ENCODE measurements around the gene ABTB1.

Gene ABTB1

DNA sequence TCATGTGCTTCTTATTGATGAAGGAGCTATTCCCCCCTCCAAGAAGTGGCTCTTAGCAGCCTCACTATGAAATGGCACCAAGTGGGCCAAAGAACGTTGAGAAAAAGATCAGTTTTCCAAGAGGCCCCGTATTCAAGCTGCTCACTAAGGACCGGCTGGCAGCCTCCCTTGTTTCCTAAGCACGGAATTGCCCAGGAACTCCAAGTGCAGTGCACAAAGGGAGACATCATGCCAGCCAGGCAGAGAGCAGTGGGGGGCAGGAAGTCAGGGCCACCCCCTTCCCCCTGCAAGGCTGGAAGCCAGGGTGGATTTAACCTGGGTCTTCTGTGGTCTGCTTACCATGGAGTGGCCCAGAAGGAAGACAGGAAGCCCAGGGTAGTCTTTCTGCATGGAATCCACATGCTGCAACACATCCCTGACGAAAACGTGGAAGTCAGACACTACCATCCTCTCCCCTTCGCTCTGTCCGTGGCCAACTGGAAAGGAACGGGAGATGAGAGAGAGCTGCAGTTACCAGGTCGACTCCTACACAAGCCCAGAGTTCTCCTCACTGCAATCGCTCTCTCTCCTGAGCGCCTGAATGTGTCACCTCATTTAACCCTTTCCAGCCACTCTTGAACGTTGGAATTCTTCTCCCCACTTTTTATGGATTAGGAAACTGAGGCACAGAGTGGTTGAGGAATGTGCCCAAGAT lies 49.5 kb downstream of the ABTB1 start:
- peak in 1 of 2 experiments; percentile 66 for DNase-seq

DNA sequence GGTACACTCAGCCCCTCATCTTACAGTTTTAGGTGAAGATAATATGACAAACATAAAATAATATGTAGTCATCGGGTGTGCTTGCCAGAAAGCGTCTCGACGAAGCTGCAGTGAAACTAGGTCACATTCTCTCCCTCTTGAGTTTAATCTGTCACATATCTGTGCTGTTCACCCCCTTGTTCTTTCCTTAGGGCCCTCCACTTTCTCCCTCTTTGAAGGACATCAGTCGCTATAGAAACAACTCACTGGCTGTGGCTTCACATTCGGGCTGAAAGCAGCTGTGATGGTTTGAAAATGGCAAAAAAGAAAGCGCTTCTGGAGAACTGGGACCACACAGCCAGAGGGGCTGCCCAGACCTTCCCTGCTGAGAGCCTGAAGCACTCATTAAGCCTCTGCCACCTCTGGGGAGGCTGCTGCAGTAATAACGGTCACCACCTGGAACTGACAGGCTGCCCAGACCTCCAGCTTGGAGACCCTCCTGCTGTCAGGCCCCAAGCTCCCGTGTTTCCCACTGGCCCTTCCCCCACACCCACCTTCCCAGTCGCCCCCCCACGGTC lies 50.3 kb downstream of the ABTB1 start:
- peak; percentile 96 to 98 for DNase-seq

DNA sequence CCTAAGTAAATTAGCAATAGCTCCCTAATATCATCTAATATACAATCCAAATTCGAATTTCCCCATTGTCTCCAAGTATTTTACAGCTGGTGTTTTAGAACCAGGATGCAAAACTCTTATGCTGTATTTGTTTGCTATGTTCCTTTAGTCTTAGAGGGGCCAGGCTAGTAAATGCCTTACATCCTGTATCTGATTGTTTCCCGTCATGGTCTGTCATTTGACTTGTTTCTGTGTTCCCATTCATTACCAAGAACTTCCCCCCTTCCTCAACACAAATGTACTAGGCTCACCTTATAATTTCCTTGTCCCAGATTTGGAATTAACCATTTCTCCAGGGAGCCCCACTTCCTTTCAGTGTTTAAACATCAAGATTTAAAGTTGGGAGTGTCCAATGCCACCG lies 54.1 kb downstream of the ABTB1 start:
- DNase-seq, result no peak

DNA sequence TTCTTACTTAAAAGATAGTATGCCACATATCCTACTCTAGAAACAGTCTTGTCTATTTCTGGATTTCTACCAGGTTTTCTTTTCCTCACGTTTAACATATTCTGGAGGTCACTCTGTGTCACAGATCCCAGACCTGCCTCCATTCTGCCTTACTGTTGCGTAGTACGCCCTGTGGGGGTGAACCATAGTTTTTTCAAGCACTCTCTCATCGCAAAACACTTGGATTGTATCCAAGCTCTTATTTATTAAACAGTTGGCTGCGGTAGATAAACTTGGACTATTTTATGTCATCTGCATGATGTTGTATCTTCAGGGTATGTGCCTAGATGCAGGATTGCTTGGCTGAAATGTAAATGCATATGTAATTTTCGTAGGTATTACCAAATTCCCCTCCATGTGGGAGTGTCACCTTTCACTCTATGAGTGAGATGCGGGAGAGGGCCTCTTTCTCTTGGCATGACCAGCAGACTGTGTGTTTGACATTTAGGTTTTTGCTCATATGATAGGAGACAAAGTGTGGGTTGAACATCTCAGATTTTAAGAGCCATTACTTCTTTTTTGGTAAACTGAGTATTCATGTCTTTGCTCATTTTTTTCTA lies 55.8 kb downstream of the ABTB1 start:
- no peak for DNase-seq

DNA sequence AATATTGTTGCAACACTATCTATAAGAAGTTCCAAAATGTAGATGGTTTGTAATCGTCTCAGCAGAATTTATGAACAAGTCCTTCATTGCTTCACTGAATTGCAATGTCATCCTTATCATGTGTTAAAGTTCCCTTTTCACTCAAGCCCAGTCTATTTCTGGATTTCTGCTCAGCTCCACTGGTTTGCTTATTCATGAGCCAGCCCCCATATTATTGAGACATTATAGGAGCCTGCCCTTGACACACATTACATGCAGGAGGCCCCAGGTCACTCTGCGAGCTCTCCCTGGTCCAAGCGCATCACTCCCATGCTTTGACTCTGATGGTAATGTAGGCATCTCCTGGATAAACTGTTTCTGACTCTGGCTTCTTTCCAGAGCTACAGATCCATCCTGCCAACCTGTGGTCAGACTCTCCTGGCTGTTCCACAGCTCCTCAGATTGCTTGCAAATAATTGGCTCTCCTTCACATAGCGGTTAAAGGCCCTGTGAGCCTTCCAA lies 56.9 kb downstream of the ABTB1 start:
- DNase-seq, result no peak

DNA sequence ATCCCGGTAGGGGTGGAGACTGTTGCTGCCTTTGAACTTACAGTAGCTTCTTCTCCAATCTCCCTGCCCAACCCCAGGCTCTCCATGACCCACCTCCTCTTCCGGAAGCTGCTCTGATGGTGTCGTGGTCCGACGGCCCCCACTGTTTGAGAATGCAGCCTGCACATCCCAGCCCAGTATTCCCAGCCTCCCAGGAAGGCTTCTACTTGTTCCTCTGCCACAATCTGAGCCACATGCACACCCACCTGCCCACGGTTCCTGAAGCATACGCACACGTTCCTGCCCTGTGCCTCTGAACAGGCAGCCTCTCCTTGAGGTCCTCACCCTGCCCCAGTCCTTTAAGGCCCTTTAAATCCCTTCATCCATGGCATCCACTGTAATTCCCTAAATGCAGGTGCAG lies 57.4 kb downstream of the ABTB1 start:
- DNase-seq, result no peak
